ENCODE data around the gene TULP4.

GRCh38 chr6:158476389-158476788, 164.1 kb downstream of the TULP4 start:
- no peak for TF ChIP-seq CTCF (IDR thresholded peaks at IDR 0.05; ENCODE audit: control extremely low read depth in 1 of 3, insufficient read depth in 1 of 3, low read depth in 1 of 3, low read length in 3 of 3)
- no peak for TF ChIP-seq BRCA1 (IDR thresholded peaks at IDR 0.05; ENCODE audit: low read depth, low read length)
- no peak for TF ChIP-seq ATF2 (IDR thresholded peaks at IDR 0.05; ENCODE audit: low read length)
- TF ChIP-seq POLR2AphosphoS5 (IDR thresholded peaks at IDR 0.05; ENCODE audit: low read depth, low read length) = no peak
- no peak for TF ChIP-seq POLR2A (IDR thresholded peaks at IDR 0.05; ENCODE audit: control extremely low read depth in 1 of 2, low read depth in 2 of 2, low read length in 2 of 2)
- no peak for TF ChIP-seq USF2 (IDR thresholded peaks at IDR 0.05; ENCODE audit: low read length)
- TF ChIP-seq EP300 (IDR thresholded peaks at IDR 0.05; ENCODE audit: borderline replicate concordance in 1 of 2, low read depth in 2 of 2, low read length in 2 of 2) = no peak
- no peak for TF ChIP-seq TEAD4 (IDR thresholded peaks at IDR 0.05; ENCODE audit: low read depth, low read length)
- no peak for TF ChIP-seq MAX (IDR thresholded peaks at IDR 0.05)
